IPS-NIHi11 (cell line): Measurements from ENCODE around the gene CHI3L2.
A peak's percentile ranks its signal among the peaks of the same experiment; 100 is the strongest.

ENCODE experiments used
- DNase-seq: peaks from one replicate; pipeline ENCODE4 v3.0.0; 2012; ENCODE audit warnings: mixed read lengths, low spot score

The CHI3L2 gene

GRCh38 chr1:111221276-111221632, 6.3 kb upstream of the CHI3L2 start:
- no peak for DNase-seq

GRCh38 chr1:111221633-111222291, 5.8 kb upstream of the CHI3L2 start:
- no peak for DNase-seq

- peak; percentile 91 for DNase-seq
Measured at GRCh38 chr1:111222308-111223125, 5.0 kb upstream of the CHI3L2 start.

GRCh38 chr1:111223126-111223685, 4.3 kb upstream of the CHI3L2 start:
- DNase-seq, result no peak

- no peak for DNase-seq
Measured at GRCh38 chr1:111225091-111225490, 2.4 kb upstream of the CHI3L2 start.

GRCh38 chr1:111225717-111226400, 1.7 kb upstream of the CHI3L2 start:
- DNase-seq, result no peak

GRCh38 chr1:111227851-111228747, 586 bp downstream of the CHI3L2 start:
- DNase-seq, result no peak

- DNase-seq, result no peak
Measured at GRCh38 chr1:111228748-111229126, 1.2 kb downstream of the CHI3L2 start.

- DNase-seq, result no peak
Measured at GRCh38 chr1:111232134-111232533, 4.6 kb downstream of the CHI3L2 start.

- DNase-seq, result no peak
Measured at GRCh38 chr1:111234258-111234657, 6.7 kb downstream of the CHI3L2 start.

GRCh38 chr1:111234866-111235265, 7.4 kb downstream of the CHI3L2 start:
- DNase-seq, result no peak

- DNase-seq, result no peak
Measured at GRCh38 chr1:111236379-111236778, 8.9 kb downstream of the CHI3L2 start.

GRCh38 chr1:111236806-111237205, 9.3 kb downstream of the CHI3L2 start:
- DNase-seq, result no peak

- no peak for DNase-seq
Measured at GRCh38 chr1:111238056-111238795, 10.7 kb downstream of the CHI3L2 start.

GRCh38 chr1:111241797-111242196, 14.3 kb downstream of the CHI3L2 start:
- DNase-seq, result no peak

GRCh38 chr1:111242805-111243523, 15.5 kb downstream of the CHI3L2 start:
- DNase-seq, result no peak

- no peak for DNase-seq
Measured at GRCh38 chr1:111247125-111247838, 19.8 kb downstream of the CHI3L2 start.

- DNase-seq, result no peak
Measured at GRCh38 chr1:111249960-111250359, 22.4 kb downstream of the CHI3L2 start.

GRCh38 chr1:111251570-111251969, 24.1 kb downstream of the CHI3L2 start:
- DNase-seq, result no peak

GRCh38 chr1:111252786-111253185, 25.3 kb downstream of the CHI3L2 start:
- no peak for DNase-seq
